PFSK-1 (cell line): Measurements from ENCODE around the gene EPM2A.

Experiments
- FOXP2 ChIP-seq: optimal IDR thresholded peaks from 2 replicates; pipeline ENCODE3; 2011; ENCODE audit warnings: borderline replicate concordance, control low read depth, inconsistent platforms; ENCODE audit not compliant: insufficient read depth; ENCODE audit errors: extremely low read length, extremely low read depth
- POLR2AphosphoS5 ChIP-seq: IDR thresholded peaks from 2 replicates; pipeline ENCODE4 v1.6.1; 2012; ENCODE audit warnings: low read depth, mild to moderate bottlenecking, control low read depth, low read length, moderate library complexity
- REST ChIP-seq, 2 experiments: IDR thresholded peaks; 2 replicates each; pipeline versions ENCODE4 v1.6.1 to v1.8.0; 2011 to 2012; ENCODE audit warnings: low read depth in 2 of 2, low read length in 2 of 2, control low read depth in 1 of 2, inconsistent platforms in 1 of 2, mild to moderate bottlenecking in 1 of 2, moderate library complexity in 1 of 2; ENCODE audit not compliant: insufficient read depth in 1 of 2
- SIN3A ChIP-seq: IDR thresholded peaks from 2 replicates; pipeline ENCODE4 v1.6.1; 2012; ENCODE audit warnings: mild to moderate bottlenecking, low read length, moderate library complexity, borderline replicate concordance; ENCODE audit not compliant: insufficient read depth
- TAF1 ChIP-seq: IDR thresholded peaks from 2 replicates; pipeline ENCODE4 v1.6.1; 2012; ENCODE audit warnings: low read length, control low read depth, borderline replicate concordance; ENCODE audit not compliant: insufficient read depth

Gene EPM2A

GRCh38 chr6:145704143-145704781, 31.1 kb downstream of the EPM2A start:
- no peak for TF ChIP-seq REST (IDR thresholded peaks at IDR 0.05; ENCODE audit: insufficient read depth in 1 of 2, low read depth in 2 of 2, low read length in 2 of 2)
- no peak for TF ChIP-seq SIN3A
- TF ChIP-seq TAF1: no peak
- TF ChIP-seq FOXP2: no peak
- TF ChIP-seq POLR2AphosphoS5: no peak

- TF ChIP-seq POLR2AphosphoS5: no peak
- TF ChIP-seq REST (IDR thresholded peaks at IDR 0.05; ENCODE audit: insufficient read depth in 1 of 2, low read depth in 2 of 2, low read length in 2 of 2): no peak
- no peak for TF ChIP-seq TAF1
Measured at GRCh38 chr6:145699462-145699861, 35.9 kb downstream of the EPM2A start.

GRCh38 chr6:145694083-145694737, 41.1 kb downstream of the EPM2A start:
- no peak for TF ChIP-seq FOXP2
- no peak for TF ChIP-seq TAF1
- TF ChIP-seq SIN3A: no peak
- no peak for TF ChIP-seq REST (IDR thresholded peaks at IDR 0.05; ENCODE audit: insufficient read depth in 1 of 2, low read depth in 2 of 2, low read length in 2 of 2)
- TF ChIP-seq POLR2AphosphoS5: no peak

GRCh38 chr6:145690969-145691368, 44.4 kb downstream of the EPM2A start:
- no peak for TF ChIP-seq SIN3A

GRCh38 chr6:145689529-145689928, 45.8 kb downstream of the EPM2A start:
- no peak for TF ChIP-seq FOXP2
- no peak for TF ChIP-seq REST (IDR thresholded peaks at IDR 0.05; ENCODE audit: insufficient read depth in 1 of 2, low read depth in 2 of 2, low read length in 2 of 2)
- TF ChIP-seq SIN3A: no peak
- no peak for TF ChIP-seq TAF1
- no peak for TF ChIP-seq POLR2AphosphoS5
